HG02870 (cell line): ENCODE data around the gene NSUN2.

ENCODE experiments used
- ATAC-seq: cut with Tn5 transposase; IDR thresholded peaks from one replicate; pipeline ENCODE4 v1.9.1; 2021; ENCODE audit warnings: mild to moderate bottlenecking, moderate library complexity; ENCODE audit not compliant: unreplicated experiment

NSUN2 gene

DNA sequence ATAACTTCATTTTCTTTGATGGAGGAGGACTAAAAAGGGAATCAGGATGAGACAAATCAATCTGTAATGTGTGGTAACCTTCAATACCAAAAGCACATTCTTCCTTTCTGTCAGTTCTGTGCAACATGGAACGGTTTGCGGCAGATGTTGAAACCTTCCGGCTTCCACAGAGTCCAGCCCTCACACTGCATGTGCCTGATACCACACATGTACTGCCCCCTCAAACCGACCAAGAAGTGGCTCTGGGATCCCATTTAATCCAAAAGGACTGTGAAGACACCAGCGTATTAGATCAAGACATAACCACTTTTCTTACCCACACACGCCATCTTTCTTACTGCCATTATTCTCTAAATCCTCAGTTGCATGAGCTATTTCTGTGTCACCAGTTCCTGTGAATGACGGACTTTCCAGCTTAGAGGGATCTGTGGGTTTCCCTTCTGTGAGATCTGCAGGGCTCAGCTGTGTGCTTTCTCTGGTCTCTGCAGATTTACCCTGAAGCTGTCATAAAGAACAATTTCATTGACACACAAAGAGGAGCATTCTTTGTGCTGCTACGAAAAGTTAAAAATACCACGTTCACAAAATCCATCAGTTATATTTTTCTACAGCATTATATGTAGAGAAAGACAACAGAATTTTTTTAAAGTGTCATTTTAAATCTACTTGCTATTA lies 25.8 kb downstream of the NSUN2 start:
- ATAC-seq = no peak

DNA sequence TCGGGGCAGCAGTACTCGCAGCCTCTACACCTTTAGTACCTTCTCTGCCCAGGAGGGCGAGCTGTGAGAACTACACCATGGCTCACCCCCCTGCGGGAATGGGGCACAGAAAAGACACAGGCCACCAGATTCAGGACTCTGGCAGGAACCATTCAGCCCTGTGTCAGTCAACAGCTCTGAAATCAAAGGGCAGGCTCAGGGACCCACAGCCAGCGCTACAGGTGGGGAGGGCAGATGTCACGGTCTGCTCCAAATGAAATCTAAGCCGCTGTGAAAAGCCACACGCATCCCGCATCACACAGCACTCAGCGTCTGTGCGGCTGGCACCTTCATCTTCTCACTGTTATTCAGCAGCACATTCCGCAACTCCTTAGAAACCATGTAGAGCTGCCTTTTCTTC lies 27.9 kb downstream of the NSUN2 start:
- ATAC-seq = no peak

DNA sequence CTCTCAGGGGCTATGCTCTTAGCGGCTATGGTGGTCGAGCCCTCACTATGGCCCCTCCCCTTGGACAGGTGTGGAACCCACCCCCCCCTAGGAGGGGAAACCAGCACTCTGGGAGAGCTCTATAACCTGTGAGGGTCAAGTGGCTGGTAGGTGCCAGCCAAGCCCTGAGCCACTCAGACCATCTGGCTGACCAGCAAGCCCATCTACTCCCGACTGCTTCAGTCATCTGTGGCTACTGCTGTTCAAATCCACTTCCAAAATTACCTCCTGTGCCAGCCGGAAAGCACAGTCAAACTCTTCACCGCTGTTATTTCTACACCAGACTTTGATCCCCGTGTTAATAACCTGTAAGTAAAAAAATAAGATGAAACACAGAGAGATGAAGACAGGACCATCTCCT lies 28.5 kb downstream of the NSUN2 start:
- no peak for ATAC-seq

DNA sequence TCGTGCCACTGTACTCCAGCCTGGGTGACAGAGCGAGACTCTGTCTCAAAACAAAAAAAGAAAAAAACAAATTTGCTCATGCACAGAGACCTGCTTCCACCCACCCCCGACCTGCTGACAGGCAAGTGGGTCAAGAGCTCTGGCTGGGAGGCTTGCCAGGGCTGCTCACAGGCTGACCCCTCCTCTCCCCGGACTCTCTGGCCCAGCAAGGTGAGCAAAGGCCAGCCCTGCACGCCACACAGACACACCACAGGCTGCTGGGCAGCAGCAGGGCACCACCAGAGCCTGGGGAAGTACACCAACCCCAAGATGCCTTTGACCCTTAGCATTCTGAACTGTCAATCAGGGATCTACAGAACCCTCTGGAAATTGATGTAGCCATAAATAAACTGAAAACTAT lies 29.2 kb downstream of the NSUN2 start:
- ATAC-seq = no peak

DNA sequence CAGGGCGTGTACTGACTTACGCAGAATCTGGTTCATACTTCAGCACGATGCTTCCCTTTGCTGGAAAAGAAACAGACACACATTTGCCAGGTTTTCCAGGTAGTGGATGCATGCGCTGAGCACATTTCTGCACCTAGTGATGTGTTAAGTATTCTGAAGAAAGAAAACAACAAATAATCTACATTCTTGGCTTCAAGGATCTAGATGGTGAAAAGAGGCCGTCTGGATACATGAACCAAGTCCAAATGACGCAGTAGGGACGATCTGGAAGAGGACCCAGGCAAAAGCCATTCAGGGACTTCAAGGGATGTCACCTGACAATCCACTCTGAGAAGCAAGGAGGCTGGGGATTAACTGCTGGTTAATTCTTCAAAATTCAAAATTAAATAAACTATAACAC lies 30.4 kb downstream of the NSUN2 start:
- ATAC-seq = no peak

DNA sequence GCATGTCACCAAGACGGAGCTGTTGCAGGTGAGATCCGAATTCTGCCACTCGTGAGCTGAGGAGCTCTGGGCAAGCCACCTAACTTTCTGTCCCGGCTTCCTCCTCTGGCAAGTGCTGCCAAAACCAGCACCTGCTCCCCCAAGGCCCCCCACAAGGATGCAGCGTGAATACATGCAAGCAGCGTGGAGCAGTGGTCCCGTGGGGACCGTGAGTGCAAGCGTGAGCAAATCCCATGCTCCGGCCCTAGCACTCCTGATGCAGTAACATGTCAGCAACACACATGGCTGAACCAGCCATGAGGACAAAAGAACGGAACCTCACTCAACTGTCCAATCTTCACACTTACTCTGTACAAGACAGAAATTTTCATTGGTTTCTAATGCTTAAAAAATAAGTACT lies 31.0 kb downstream of the NSUN2 start:
- no peak for ATAC-seq

DNA sequence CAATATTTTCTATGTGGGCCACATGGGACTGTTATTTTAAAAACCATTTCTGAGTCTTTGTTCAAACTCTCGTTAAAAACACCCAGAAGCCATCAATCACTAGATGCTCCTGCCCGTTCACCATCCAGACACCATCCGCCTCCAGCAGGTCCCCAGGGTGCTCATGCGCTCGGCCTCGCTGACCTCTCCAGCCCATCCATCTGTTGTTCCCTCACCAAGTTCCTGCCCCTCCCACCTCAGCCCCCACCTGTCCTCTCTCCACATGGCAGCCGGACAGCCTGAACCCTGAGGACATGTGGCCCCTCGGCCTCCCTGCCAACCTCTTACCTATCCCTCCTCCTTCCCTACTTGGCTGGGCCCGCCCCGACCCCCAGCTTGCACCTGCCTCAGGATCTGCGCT lies 31.6 kb downstream of the NSUN2 start:
- ATAC-seq = no peak

DNA sequence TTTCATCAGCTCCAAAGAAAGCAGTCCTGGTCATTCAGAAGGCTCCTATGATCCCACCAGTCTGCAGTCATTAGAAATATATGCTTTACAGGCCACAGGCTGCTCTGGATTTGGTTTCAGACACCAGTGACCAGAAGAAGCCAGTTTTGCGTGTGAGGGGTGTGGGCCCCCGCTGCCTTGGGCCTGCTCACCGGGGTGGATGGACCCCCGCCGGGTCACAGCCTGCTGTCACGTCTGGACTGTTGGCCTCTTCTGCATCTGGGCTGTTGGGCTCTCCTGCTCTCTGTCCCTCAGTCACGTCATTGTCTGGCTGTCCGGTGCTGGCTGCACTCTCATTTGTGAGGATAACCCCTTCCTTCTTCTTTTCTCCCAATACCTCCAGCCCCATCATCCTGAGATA lies 33.1 kb downstream of the NSUN2 start:
- ATAC-seq = no peak

DNA sequence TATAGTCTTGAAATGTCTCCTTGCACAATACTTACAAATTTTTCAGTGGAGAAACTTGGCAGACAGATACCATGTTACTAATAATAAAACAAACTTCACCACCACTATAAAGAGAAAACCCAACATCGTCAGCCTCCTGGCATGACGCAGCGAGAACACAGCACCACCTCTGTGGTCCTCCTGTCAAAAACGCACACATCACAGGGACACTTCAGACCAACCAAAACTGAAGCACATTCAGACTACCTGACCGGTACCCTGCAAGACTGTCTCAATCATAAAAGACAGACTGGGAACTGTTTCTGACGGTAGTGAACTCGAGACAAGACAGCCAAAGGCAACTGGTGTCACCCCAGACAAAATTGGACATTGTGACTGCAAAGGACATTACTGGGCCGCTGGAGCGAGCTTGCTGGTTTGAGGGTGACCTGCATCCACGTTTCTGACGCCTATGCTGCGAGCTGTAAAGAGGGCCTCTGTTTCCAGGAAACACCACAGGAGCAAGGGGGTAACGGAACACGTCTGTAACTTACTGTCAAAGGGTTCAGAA lies 34.4 kb downstream of the NSUN2 start:
- no peak for ATAC-seq

DNA sequence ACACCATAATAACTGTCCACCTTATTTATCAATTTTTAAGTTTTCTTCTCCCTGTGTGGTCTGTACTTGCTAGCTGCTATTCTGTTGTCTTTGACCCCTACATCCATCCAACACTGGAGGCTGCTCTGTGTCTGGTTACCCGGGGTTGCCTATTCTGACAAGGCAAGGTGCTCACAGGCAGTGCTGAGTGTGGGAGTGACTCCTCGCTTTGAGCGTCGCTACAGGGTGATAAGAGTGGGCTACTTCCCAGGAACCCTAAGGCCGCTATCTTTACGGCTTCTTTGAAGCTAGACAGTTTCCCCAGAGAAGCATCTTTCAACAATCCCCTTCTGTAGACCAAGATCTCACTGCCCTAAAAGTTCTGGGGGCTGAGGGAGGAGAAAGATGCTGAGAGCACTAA lies 35.3 kb downstream of the NSUN2 start:
- no peak for ATAC-seq

DNA sequence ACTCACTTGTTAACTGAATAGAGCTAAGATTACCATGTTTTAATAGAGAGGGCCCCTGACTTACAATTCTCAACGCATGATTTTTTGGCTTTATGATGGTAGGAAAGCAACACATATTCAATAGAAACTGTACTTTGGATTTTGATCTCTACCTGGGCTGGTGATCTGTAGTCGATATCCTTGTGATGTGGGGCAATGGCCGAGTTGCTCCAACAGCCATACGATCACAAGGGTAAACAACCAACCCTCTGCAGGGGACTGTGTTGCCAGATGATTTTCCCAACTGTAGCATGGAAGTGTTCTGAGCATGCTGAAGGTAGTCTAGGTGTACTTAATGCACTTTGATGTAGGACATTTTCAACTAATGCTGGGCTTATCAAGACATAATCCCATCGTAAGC lies 36.5 kb downstream of the NSUN2 start:
- no peak for ATAC-seq

DNA sequence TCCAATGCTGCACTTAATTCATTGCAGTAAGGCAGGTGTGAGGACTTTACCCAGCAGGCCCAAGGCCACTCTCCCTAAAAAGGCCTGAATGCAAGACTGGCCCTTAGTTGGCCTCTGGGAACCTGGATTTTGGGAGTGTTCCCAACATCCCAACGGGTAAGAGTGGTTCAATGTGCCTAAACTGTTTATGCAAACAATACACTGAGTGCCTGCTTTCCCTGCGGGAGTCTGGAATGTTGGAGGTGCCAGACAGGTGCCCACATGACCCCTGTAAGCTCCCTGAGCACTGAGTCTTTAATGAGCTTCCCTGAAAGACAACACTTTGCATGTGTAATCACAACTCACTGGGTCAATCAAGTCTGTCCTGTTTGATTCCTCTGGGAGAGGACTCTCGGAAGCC lies 37.4 kb downstream of the NSUN2 start:
- ATAC-seq = no peak

DNA sequence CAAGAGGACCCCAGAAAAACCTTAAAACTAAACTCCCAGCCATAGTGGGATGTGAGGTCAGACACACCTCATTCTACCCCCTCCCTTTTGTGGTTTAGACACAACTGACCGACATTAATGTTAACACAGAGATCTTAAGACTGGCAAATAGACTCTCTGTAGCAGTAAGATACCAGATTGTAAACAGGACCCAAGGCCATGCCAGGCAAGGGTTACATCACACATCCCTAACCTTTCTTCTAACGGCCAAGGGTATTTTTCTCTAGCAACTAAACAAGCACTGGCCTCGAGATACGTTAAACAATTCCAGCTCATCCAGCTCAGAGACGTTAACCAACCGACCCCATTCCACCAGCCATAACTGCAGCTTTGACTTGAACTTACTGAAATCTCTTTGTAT lies 38.8 kb downstream of the NSUN2 start:
- no peak for ATAC-seq

DNA sequence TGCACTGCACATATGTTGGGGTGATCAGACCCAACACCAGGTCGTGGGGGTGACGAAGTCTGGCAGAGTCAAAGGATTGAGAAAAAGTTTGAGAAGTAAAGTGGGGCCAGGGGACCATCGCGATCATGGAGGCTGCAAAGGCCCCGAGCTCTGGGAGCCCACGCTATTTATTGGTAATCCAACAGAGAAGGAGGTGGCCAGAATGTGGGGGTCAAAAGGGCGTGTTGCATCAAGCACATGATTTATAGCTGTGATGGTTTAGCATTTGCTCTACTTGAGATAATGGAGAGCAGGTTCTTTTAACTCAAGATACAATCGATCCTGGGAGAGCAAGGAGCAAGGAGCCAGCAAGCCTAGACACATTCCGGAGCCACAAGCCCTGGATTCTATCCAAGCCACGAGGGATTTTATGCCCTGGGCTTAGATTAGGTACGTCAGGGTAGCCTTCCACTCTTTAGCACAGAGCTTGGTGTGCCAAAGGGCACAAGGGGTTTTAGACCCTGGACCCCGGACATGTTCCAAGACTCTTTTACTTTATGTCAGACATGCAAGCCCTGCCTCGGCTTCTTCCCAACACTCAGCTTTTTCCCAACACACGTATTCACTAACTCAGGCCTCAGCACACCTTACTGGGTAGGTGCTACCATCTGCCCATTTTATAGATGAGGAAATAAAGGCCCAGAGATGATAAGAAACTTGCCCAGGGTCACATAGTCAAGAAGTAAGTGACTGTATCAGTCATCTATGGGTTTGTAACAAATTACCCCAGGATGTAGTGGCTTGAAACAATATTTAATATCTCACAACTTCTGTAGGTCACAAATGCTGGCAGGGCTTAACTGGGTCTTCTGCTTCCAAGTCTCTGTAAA lies 39.5 kb downstream of the NSUN2 start:
- ATAC-seq = no peak

DNA sequence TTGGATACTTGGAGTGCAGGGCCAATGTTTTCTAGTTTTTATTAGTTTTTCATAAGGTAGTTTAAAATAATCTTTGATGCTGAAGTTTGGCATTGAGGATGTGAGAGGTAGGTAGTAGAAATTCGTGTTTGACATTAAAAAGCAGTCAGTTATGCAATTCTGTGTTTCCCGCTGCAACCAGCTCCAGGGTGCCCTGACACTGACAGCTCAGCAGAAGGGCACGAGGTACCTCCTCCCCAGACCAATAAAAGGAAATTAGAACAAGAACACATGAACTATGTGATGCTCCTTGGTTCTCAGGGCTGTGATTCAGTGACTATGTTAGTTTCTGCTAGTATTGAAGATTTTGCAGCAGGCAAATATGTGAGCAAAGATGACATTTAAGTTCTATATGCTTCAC lies 40.2 kb downstream of the NSUN2 start:
- no peak for ATAC-seq

DNA sequence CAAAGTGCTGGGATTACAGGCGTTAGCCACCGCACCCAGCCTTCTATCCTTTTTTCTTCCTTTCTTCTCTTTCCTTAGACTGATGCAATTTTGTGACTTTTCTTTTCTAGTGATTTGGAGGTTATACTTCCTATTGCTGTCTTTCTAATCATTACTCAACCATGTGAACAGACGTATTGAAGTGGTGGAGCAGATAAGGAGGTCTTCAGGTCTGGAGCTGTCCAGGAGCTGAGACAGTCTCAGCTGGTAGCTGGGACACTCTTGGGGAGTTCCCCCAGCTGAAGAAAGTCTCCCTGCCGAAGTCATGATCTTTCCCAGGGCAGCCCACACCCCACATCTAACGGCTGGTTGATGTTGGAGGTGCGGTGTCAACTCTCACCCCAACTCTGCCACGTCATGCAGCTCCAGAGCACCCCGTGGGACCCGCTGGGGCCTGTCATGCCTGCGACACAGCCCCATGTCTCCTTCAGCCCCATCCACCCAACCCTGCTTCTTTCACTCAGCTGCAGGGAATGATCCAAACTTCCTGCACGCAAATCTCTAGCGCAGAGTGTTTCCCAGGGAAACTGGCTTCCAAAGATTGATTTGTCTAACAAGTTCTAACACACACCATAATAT lies 41.1 kb downstream of the NSUN2 start:
- ATAC-seq = no peak

DNA sequence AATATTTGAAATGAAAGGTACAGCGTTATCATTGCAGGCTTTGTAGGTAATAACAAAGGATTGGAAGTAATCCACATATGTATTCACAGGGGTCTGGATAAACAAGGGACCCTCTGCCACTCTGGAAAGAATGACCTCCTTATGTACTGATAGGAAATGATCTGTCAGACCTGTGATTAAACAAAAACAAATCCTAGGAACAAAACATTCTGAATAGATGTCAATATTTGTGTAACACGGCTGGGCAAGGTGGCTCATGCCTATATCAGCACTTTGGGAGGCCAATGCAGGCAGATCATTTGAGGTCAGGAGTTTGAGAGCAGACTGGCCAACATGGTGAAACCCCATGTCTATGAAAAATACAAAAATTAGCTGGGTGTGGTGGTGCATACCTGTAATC lies 42.3 kb downstream of the NSUN2 start:
- no peak for ATAC-seq

DNA sequence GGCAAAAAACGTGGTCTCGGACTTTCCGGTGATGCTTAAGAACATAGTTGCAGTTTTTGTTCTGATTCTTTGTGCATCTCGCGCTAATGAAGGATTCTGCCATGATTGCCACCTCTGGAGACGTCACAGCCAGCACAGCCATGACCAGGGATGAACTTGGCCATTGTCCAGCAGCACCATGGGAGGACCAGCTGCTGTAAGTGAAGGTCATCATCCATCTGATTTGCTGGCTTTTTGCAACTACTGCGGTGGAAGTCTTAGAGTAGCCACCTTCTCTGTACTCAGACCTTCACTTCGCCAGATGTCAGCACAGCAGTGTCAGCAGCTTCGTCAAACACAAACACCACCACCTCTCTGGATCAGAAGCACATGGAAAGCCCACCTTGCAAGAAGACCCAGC lies 45.7 kb downstream of the NSUN2 start:
- ATAC-seq = no peak

DNA sequence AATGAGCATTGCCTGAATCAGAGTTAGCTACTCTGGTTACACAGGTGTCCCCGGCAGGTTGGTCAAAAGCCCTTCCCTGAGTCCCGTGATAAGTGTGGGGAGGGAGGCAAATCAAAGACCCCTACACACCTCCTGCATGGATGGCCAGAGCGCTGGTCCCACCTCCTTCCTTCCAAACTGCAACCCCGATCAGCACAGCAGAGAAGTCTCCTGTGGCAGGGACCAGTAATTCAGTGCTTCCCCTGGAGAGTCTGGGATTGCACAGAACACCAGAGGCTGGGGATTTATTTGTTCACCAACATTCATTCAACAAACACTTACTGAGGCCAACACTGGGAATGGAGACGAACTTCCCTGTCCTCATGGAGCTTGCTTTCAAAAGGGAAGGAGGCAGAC lies 46.2 kb downstream of the NSUN2 start:
- no peak for ATAC-seq

DNA sequence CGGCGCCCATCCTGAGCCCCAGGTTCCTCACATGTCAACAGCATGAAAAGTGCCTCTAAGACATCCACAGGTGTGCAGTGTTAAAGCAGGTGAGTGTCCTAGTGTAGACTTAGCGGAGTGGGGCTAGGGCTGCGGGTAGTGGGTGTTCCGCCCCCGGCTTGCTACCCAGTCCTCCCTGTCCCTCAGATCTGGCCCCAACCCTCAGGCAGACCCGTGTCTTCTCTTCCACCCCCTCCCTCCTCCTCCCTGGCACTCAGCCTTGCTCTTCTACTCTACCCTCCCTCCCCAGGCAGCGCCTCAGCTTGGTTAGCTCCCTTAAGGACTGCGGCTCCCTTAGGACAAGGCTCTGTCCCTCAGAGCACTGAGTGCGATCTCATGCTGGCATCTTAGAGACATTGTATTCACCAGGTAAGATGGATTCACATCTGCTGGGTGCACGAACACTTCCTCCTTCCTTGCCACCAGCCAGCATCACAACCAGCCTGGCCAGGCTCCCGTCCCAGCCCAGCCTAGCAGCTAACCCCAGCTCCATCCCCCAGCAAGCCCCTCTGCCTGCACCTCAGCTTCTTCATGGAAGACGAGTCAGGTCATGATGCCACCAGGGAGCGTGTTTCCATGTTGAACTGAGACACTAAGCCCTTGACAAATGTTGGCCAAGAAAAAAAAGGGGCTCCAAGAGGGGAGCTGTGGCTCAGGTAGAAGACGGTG lies 46.8 kb downstream of the NSUN2 start:
- no peak for ATAC-seq

DNA sequence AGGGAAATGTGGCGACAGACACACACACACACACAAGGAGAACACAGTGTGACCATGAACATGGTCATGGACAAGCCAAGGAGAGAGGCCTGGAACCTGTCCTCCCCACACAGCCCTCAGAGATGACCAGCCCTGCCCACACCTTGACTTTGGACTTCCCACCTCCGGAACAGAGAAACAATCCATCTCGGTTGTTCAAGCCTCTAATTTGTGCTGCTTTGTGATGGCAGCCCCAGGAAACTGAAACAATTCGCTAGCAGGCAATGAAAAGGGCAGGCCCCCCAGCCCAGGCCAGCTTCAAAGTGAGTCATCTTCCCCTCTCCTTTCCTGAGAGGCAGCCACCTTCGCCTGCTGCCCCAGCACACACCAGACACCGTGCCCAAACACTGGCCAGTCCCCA lies 47.7 kb downstream of the NSUN2 start:
- no peak for ATAC-seq
